Epidermal melanocyte (primary cell): ENCODE measurements around the gene S100A16.
"Not testable (repeated sequence)": the region's sequence is repeated elsewhere in the genome, so short reads cannot be mapped to it uniquely, and the experiment has no call there.

ENCODE experiments used
- DNase-seq: peaks from one replicate; pipeline ENCODE4 v3.0.0; 2011; ENCODE audit warnings: low spot score; ENCODE audit not compliant: insufficient read length

S100A16 gene

GRCh38 chr1:153588033-153588432 lies 24.9 kb downstream of the S100A16 start:
- not testable (repeated sequence) for DNase-seq

- no peak for DNase-seq
These were observed 25.6 kb downstream of the S100A16 start for GRCh38 chr1:153587314-153587713.

- DNase-seq = no peak
These were observed 26.6 kb downstream of the S100A16 start for GRCh38 chr1:153586347-153586746.

GRCh38 chr1:153585006-153585405 lies 27.9 kb downstream of the S100A16 start:
- no peak for DNase-seq

GRCh38 chr1:153583976-153584375 lies 29.0 kb downstream of the S100A16 start:
- DNase-seq = no peak

- DNase-seq = not testable (repeated sequence)
These were observed 29.4 kb downstream of the S100A16 start for GRCh38 chr1:153583514-153583913.

GRCh38 chr1:153582836-153583235 lies 30.1 kb downstream of the S100A16 start:
- not testable (repeated sequence) for DNase-seq

GRCh38 chr1:153578936-153579335 lies 34.0 kb downstream of the S100A16 start:
- no peak for DNase-seq

GRCh38 chr1:153578490-153578889 lies 34.4 kb downstream of the S100A16 start:
- no peak for DNase-seq

GRCh38 chr1:153577624-153578051 lies 35.3 kb downstream of the S100A16 start:
- no peak for DNase-seq

- no peak for DNase-seq
These were observed 35.8 kb downstream of the S100A16 start for GRCh38 chr1:153577138-153577537.

GRCh38 chr1:153575497-153575896 lies 37.4 kb downstream of the S100A16 start:
- not testable (repeated sequence) for DNase-seq

GRCh38 chr1:153575081-153575491 lies 37.9 kb downstream of the S100A16 start:
- DNase-seq = not testable (repeated sequence)

- DNase-seq = no peak
These were observed 39.6 kb downstream of the S100A16 start for GRCh38 chr1:153573351-153573750.

GRCh38 chr1:153572569-153573015 lies 40.3 kb downstream of the S100A16 start:
- DNase-seq = peak; percentile 92

GRCh38 chr1:153571706-153572105 lies 41.2 kb downstream of the S100A16 start:
- no peak for DNase-seq

- DNase-seq = no peak
These were observed 42.1 kb downstream of the S100A16 start for GRCh38 chr1:153570874-153571273.

- no peak for DNase-seq
These were observed 43.5 kb downstream of the S100A16 start for GRCh38 chr1:153569465-153569864.

GRCh38 chr1:153568367-153569099 lies 44.4 kb downstream of the S100A16 start:
- DNase-seq = peak; percentile 71

- no peak for DNase-seq
These were observed 45.1 kb downstream of the S100A16 start for GRCh38 chr1:153567621-153568366.

GRCh38 chr1:153566414-153567371 lies 46.2 kb downstream of the S100A16 start:
- DNase-seq = peak; percentile 81
